GM21737 (cell line): ENCODE measurements around the gene BMAL1.
"Not testable (repeated sequence)": the region's sequence is repeated elsewhere in the genome, so short reads cannot be mapped to it uniquely, and the experiment has no call there.

Experiments
- ATAC-seq: cut with Tn5 transposase; IDR thresholded peaks from one replicate; pipeline ENCODE4 v1.9.1; 2021; ENCODE audit warnings: mild to moderate bottlenecking, moderate library complexity; ENCODE audit not compliant: unreplicated experiment

The BMAL1 gene

DNA sequence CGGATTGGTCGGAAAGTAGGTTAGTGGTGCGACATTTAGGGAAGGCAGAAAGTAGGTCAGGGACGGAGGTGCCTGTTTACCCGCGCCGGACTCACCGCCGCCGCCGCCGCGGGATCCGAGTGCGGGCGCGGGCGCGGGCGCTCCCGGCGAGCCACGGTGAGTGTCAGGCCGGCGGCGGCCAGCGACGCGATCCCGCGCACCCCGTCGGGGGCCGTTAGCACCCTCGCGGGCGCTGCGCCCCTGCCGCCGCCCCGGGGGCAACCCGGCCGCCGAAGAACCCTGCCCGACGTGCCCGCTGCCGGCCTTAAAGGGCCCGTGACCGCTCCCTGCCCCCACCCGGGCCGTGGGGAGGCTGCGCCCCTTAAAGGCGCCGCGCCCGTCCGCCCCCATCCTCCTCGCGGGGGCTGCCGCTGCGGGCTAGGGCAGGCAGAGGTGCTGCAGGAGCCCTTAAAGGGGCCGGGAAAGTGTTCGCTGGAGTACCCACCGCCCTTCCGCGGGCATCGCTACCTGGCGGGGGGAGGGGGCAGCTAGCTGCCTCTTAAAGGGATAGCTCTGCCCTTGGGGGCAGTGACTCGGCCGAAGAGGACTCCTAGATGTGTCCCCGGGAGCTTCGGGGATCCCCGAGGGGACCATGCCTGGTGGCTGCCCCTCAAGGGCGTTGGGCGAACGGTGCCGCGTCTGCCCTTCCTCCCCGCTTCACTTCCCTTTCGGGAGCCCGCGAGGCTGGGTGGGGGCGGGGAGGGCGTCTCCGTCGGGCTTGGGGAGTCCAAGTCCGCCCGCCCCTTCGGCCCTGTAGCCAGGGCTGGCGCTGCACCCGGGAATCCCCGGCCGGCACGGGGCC is at the start of gene BMAL1:
Gene BMAL1, plus strand, starts transcription at position 23 of the 841 bp plus-strand sequence. CDS start 76,519 bp downstream, outside the sequence.
- ATAC-seq = peak; percentile 26

DNA sequence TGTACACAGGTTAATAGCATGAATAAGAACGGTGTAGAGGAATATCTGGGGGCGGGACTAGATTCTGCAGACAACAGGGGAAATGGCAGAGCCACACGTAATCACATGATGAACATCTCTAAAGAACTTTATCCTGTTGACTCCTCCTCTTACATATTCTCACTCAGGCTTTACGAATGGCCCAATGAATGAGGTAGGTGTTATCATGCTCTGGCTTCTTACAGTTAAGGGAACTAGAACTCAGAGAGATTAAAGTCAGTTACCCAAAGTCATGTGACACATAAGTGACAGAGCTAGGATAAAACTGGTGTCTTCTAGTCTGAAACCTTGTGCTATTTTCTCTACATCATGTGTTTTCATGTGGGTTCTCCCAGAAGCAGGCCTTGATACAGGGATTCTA is 49.0 kb upstream of the BMAL1 start:
- ATAC-seq = no peak

DNA sequence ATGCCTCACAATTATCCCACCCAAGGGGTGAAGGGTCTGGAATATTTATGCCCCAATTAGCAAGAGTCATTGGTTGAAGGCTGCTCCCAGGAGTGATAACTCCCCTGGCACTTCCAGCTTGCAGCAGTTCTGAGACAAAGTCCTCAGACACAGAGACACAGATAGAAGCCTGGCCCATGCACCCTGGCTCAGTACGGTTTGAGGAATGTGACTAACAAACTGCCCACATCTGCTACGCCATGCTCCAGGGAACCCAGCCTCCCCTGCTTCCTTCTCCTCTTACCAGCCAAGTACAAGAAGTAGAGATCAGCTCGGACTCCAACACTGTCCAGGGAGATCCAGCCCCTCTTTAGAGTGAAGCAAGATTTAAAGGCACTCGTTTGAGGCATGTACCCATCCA is 48.5 kb upstream of the BMAL1 start:
- no peak for ATAC-seq

- ATAC-seq = no peak
These were observed 47.8 kb upstream of the BMAL1 start for GRCh38 chr11:13229711-13230318.

DNA sequence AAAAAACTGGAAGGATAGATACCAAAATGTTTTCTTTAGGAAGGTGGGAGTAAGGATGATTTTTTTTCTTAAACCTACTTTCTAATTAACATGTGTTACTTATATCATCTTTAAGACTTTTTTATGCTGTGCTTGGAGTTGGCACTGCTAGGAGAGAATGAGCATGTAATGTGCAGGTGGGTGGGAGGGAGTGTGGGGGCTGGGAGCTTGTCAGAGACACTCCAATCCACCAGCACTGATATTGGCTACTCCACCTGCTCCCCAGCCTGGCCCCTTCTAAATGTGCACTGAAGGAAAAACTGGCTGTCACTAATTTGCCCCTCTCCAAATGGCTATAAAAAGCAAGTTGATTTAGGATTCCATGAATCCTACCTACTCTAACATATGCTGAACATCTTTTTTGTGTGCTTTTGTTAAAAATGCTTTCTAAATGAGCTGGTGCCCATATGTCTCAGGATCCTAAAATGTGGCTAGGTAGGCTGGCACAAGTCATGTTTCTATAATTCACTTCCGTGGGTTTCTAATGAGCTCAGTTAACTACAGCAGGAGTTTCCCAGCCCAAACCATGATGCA is 44.3 kb upstream of the BMAL1 start:
- no peak for ATAC-seq

DNA sequence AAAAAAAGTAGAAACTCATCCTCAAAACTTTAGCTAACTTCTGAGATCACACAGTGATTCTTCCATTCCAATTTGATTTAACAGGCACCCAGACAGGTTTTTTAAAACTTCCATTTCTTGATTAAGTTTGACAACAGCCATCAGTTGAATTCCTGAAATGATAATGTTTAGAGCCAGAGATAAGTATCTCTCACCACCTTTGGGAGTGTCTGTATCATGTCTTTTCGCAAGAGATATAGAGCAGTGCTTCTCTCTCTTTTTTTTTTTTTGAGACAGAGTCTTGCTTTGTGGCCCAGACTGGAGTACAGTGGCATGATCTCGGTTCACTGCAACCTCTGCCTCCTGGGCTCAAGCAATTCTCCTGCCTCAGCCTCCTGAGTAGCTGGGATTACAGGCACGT is 41.7 kb upstream of the BMAL1 start:
- no peak for ATAC-seq

GRCh38 chr11:13236626-13237025 is 41.0 kb upstream of the BMAL1 start:
- no peak for ATAC-seq

GRCh38 chr11:13237761-13238160 is 39.8 kb upstream of the BMAL1 start:
- ATAC-seq = no peak

GRCh38 chr11:13238879-13239514 is 38.6 kb upstream of the BMAL1 start:
- ATAC-seq = no peak

DNA sequence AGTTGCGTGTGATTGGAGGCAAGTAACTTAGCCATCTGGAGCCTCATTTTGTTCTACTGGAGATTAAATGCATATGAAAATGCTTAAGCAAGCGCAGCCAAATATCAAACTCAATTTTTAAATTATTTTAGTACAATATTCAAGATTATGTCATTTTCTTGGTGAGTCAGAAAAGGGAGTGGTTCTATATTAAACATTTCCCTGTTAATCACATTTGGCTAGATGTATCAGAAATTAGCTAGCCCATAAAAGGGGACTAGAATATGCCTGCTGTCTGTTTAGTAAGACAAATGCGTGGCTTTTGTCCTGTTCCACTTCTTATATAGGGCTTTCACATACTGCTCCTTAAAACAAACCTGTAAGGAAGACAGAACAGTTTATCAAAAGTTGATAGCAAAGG is 35.0 kb upstream of the BMAL1 start:
- no peak for ATAC-seq

DNA sequence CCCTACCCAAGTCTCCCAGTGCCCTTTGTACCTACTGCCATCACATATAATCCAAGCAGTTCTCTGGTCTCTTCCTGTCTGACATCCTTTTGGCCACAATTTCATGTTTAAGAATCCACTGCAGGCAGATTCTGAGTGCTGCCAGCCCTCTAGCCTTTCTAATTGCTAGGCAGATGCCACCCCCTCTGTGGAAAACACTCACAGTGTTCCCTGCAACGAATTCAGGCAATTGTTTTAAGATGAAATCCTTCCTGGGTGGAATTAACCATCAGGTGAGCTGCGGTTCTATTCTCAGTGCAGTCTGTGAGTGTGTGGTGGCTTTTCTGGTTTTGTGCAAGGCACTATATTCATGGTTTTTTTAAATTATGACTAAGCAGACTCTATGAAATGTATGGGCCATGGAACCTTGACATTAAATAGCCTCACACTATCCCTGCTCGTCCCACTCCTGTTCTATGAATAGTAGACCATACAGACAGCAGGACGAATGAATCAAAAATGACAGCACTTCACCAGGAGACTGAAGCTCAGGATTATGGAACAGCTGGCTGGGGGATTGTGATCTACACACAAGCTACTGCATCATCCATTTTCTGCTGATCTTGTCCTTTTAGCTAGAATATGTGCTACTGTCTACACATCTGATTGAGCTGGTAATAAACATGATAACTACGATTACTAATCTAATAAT is 29.8 kb upstream of the BMAL1 start:
- ATAC-seq = no peak

- ATAC-seq = no peak
These were observed 28.4 kb upstream of the BMAL1 start for GRCh38 chr11:13249177-13249576.

DNA sequence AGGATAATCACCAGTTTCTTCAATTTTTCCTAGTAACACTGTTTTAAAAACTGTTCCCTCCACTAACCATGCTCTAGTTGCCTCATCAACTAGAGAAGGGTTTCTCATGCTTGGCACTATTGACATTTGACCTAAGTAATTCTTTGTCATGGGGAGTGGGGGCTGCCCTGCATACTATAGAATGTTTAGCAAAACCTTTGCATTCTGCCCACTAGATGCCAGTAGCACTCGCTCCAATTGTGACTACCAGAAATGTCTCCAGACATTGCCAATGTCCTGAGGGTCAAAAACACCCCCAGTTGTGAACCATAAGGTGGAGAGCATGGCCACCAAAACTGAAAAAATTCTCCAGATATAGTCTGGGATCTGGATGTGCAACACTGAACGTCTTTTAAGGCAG is 27.6 kb upstream of the BMAL1 start:
- ATAC-seq = no peak

- no peak for ATAC-seq
These were observed 25.6 kb upstream of the BMAL1 start for GRCh38 chr11:13251966-13252365.

DNA sequence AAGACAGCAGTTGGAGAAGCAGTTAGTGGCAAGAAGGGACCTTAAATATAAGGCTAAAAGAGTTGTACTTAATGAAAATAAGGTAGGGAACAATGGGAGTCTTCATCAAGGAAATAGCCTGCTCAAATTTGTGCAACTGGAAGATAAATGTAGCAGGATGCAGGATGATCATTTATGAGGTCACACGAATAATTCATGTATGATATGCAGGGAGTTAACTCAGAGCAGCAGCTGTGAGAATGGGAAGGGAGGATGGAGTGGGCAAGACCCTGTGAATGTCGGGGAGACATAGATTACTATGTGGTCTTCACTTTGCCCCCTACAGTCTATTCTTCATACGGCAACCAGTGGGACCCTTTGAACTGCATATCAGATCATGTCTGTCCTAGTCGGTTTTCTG is 25.2 kb upstream of the BMAL1 start:
- ATAC-seq = no peak

- no peak for ATAC-seq
These were observed 21.4 kb upstream of the BMAL1 start for GRCh38 chr11:13256216-13256615.

DNA sequence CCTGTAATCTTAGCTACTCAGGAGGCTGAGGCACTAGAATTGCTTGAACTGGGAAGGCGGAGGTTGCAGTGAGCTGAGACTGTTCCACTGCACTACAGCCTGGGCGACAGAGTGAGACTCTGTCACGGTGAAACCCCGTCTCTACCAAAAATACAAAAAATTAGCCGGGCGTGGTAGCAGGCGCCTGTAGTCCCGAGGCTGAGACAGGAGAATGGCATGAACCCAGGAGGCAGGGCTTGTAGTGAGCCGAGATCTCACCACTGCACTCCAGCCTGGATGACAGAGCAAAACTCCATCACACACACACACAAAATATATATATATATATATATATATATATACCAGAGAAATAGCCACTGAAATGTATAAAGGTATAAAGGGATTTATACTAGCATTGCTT is 19.5 kb upstream of the BMAL1 start:
- not testable (repeated sequence) for ATAC-seq

- ATAC-seq = no peak
These were observed 18.7 kb upstream of the BMAL1 start for GRCh38 chr11:13258855-13259254.

DNA sequence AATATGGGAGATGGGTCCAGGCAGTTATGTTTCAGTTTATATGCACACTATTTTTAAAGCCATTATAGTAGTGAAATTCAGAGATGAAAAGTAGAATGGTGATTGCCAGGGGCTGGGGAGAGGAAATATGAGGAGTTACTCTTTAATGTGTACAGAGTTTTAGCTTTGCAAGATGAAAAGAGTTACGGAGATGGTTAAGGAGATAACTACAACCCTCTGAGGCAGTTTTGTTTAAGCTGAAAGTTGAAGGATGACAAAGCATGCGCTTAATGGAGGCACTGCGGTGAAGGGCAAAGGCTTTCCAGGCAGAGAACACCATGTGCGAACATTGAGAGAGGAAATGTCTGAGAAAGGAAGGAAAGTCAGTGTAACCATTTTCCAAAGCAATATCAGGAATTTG is 18.2 kb upstream of the BMAL1 start:
- ATAC-seq = no peak

GRCh38 chr11:13260201-13260962 is 17.2 kb upstream of the BMAL1 start:
- ATAC-seq = no peak
